HepG2 (cell line): ENCODE data around the gene RBFOX1. TPM values are rescaled to one million over a fixed set of nuclear protein-coding genes. Genes with fewer than 3 reads are reported as not detected.

ENCODE experiments used
- ATAC-seq: fragments of 200-7000 bp; cut with Tn5 transposase; 3 replicates; pipeline ENCODE4 v1.9.1; 2020; ENCODE audit warnings: mild to moderate bottlenecking, moderate library complexity
- BruUV-seq: library from RNA; stranded (reverse); fragments of 400-500 nt; replicated peaks from 2 replicates; lab custom pipeline; 2021; lab: Mats Ljungman, UMichigan
- CTCF ChIA-PET: fragments of 300-600 bp; formaldehyde crosslinking; extraction: SDS; loops from one replicate; lab custom pipeline; 2021; ENCODE audit warnings: low total read pairs, inconsistent platforms, low intra/inter-chr PET ratio; lab: Yijun Ruan, JAX
- POLR2A ChIA-PET: fragments of 350-600 bp; sonication (Branson Sonifier 250); formaldehyde crosslinking; loops from one replicate; lab custom pipeline; 2020; ENCODE audit warnings: antibody characterized with exemption, inconsistent platforms; lab: Yijun Ruan, JAX
- DNase-seq: peaks from one replicate; pipeline ENCODE4 v3.0.0-alpha.2; 2015; ENCODE audit warnings: low spot score
- FAIRE-seq: peaks from 3 replicates; lab custom pipeline; 2011; peaks lifted over from hg19 to GRCh38; lab: Jason Lieb, UNC
- H2AFZ ChIP-seq: one replicate; pipeline ENCODE4 v1.6.1; 2011; ENCODE audit warnings: low read length, inconsistent platforms
- H3K27ac ChIP-seq: fragments of 300-600 bp; 3 replicates; pipeline ENCODE4 v1.8.0; 2011; ENCODE audit warnings: mixed run types, mild to moderate bottlenecking, mixed read lengths, low read length, inconsistent platforms; ENCODE audit not compliant: insufficient read depth; ENCODE audit errors: extremely low read length
- H3K27me3 ChIP-seq, 2 experiments: fragments of 200-600 bp in 1 of 2; 2 replicates in 1 of 2; 3 replicates in 1 of 2; pipeline versions ENCODE4 v1.6.0 to v1.8.0; 2011; ENCODE audit warnings: low read length in 2 of 2, mild to moderate bottlenecking in 2 of 2, moderate library complexity in 2 of 2, inconsistent platforms in 1 of 2; ENCODE audit not compliant: insufficient read depth in 2 of 2, control insufficient read depth in 1 of 2
- H3K36me3 ChIP-seq, 2 experiments: fragments of 200-600 bp in 1 of 2; replicated peaks in 1 of 2; 2 replicates in 1 of 2; 3 replicates in 1 of 2; pipeline versions ENCODE4 v1.5.1 to v1.8.0; 2011; ENCODE audit warnings: low read length in 2 of 2, inconsistent platforms in 1 of 2; ENCODE audit not compliant: insufficient read depth in 2 of 2, control insufficient read depth in 1 of 2
- H3K4me1 ChIP-seq: 2 replicates; pipeline ENCODE4 v1.5.1; 2012; ENCODE audit warnings: low read length, inconsistent platforms; ENCODE audit not compliant: insufficient read depth
- H3K4me2 ChIP-seq: 2 replicates; pipeline ENCODE4 v1.6.0; 2011; ENCODE audit warnings: low read depth, low read length, inconsistent platforms
- H3K4me3 ChIP-seq, 3 experiments: fragments of 200-600 bp in 1 of 3; sonication (generic), shearing (Covaris generic) in 1 of 3; replicated peaks in 1 of 3; 2 replicates each; pipeline ENCODE4 v1.5.1; 2011 to 2016; ENCODE audit warnings: low read length in 3 of 3, inconsistent platforms in 2 of 3, low read depth in 2 of 3, mild to moderate bottlenecking in 2 of 3, control low read depth in 1 of 3, mixed read lengths in 1 of 3; ENCODE audit not compliant: insufficient read depth in 1 of 3
- H3K79me2 ChIP-seq: one replicate; pipeline ENCODE4 v1.6.1; 2011; ENCODE audit warnings: low read length, inconsistent platforms; ENCODE audit not compliant: insufficient read depth
- H3K9ac ChIP-seq: 2 replicates; pipeline ENCODE4 v1.6.0; 2011; ENCODE audit warnings: mild to moderate bottlenecking, low read depth, low read length, inconsistent platforms; ENCODE audit not compliant: insufficient read depth
- H3K9me3 ChIP-seq: 2 replicates; pipeline ENCODE4 v1.5.1; 2012; ENCODE audit warnings: mild to moderate bottlenecking, low read length
- H4K20me1 ChIP-seq: 2 replicates; pipeline ENCODE4 v1.6.0; 2011; ENCODE audit warnings: inconsistent platforms, mild to moderate bottlenecking, low read length, moderate library complexity; ENCODE audit not compliant: insufficient read depth
- JUNB ChIP-seq: sonication (generic); formaldehyde crosslinking; IDR thresholded peaks from 2 replicates; pipeline ENCODE4 v1.8.0; 2022; ENCODE audit warnings: missing genetic modification reagents, mild to moderate bottlenecking, borderline replicate concordance
- KDM5B ChIP-seq: sonication (generic); formaldehyde crosslinking; IDR thresholded peaks from 2 replicates; pipeline ENCODE4 v1.4.0; 2020; ENCODE audit warnings: missing genetic modification reagents, mild to moderate bottlenecking, borderline replicate concordance
- RXRA ChIP-seq: sonication (generic); formaldehyde crosslinking; IDR thresholded peaks from 2 replicates; pipeline ENCODE4 v1.5.1; 2020; ENCODE audit warnings: missing genetic modification reagents
- SKI ChIP-seq: fragments of 450-650 bp; IDR thresholded peaks from one replicate; pipeline ENCODE4 v1.6.1; 2018; ENCODE audit warnings: mild to moderate bottlenecking; ENCODE audit not compliant: partially characterized antibody
- ZFAT ChIP-seq: sonication (generic); formaldehyde crosslinking; conservative IDR thresholded peaks from 2 replicates; pipeline ENCODE4 v1.8.1; 2023; ENCODE audit warnings: missing genetic modification reagents, inconsistent platforms
- ZNF264 ChIP-seq: sonication (generic); formaldehyde crosslinking; IDR thresholded peaks from 2 replicates; pipeline ENCODE4 v1.4.0; 2020; ENCODE audit warnings: missing genetic modification reagents
- ZNF720 ChIP-seq: sonication (generic); formaldehyde crosslinking; IDR thresholded peaks from 2 replicates; pipeline ENCODE4 v1.4.0; 2020; ENCODE audit warnings: missing genetic modification reagents
- ZNF773 ChIP-seq: sonication (generic); formaldehyde crosslinking; IDR thresholded peaks from 2 replicates; pipeline ENCODE4 v1.4.0; 2020; ENCODE audit warnings: missing genetic modification reagents, borderline replicate concordance
- WGBS: methylation state at CpG from one replicate; pipeline ENCODE4 v1.1.6; 2017; ENCODE audit warnings: low lambda C conversion rate; 5-methylcytosine and 5-hydroxymethylcytosine counted together
- in situ Hi-C: cut with HindIII; loops from 2 replicates; pipeline ENCODE4 v1.10.0; 2017; ENCODE audit warnings: low pct_unique_long_range_greater_than_20kb; ENCODE audit not compliant: extremely low pct_ligation_motif_present
- intact Hi-C: fragments of 100-400 bp; cut with micrococcal nuclease; formaldehyde crosslinking; loops from one replicate; pipeline ENCODE4 v1.10.0; 2022; ENCODE audit not compliant: unreplicated experiment
- polyA plus RNA-seq, 8 experiments: library from polyadenylated mRNA; depleted of rRNA in 3 of 8; stranded (reverse) in 7 of 8; unstranded in 1 of 8; fragments of >200 nt; fragmentation: Illumina TruSeq in 4 of 8; extraction: Trizol in 4 of 8; gene quantifications; 2 replicates each; pipeline versions ENCODE4 v1.2.1 to v1.2.3, GENCODE V29; 2011 to 2016; ENCODE audit warnings: low read depth in 4 of 8, missing spikeins in 1 of 8, mixed read lengths in 1 of 8; ENCODE audit not compliant: insufficient read depth in 1 of 8
- total RNA-seq, 5 experiments: library from RNA; depleted of rRNA; stranded (reverse); fragments of >200 nt; fragmentation: Illumina TruSeq; extraction: Trizol; gene quantifications; 2 replicates each; pipeline ENCODE4 v1.2.3, GENCODE V29; 2016; ENCODE audit warnings: low read depth in 1 of 5
- TF ChIP-seq, protein P1 (sequence below): sonication (generic); formaldehyde crosslinking; IDR thresholded peaks from 2 replicates; pipeline ENCODE4 v1.8.1; 2023; ENCODE audit warnings: missing genetic modification reagents, inconsistent platforms, borderline replicate concordance
- TF ChIP-seq, protein P2 (sequence below): sonication (generic); formaldehyde crosslinking; IDR thresholded peaks from 2 replicates; pipeline ENCODE4 v1.5.0; 2020; ENCODE audit warnings: missing genetic modification reagents
- TF ChIP-seq, protein P3 (sequence below): sonication (generic); formaldehyde crosslinking; IDR thresholded peaks from 2 replicates; pipeline ENCODE4 v1.8.1; 2022; ENCODE audit warnings: low read depth, mild to moderate bottlenecking, missing genetic modification reagents

The RBFOX1 gene
- total and polyA plus RNA-seq, 2 of the 13 experiments (the other 11 are each of a cell fraction or from before 2014, with no cell fraction given) = not detected

DNA sequence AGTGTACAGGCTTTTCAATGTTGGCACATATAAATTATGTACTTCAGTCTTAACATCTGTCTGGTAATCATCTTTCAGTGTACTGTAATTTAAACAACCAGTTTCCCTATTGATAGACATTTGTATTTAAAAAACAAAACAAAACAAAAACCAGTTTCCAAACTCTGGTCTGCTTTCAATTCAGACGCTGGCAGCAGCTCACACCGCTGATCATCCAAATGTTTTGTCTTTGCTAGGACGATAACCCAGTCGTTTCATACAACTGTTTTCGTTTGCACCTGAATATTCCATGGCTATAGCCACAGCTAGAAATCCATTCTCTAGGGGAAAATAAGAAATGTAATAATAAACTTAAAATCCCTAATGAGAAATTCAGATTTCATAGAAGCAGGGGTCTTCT, 47.8 kb downstream of the RBFOX1 start:
- Histone ChIP-seq H3K4me3 (no peak overlapping the region), H3K9me3 (no peaks in the 10 kb centered on the region), H2AFZ (no peak overlapping the region), H3K27ac (no peak overlapping the region), H3K4me1 (no peaks in the 10 kb centered on the region), H4K20me1 (no peaks in the 10 kb centered on the region), H3K36me3 (no peaks in the 10 kb centered on the region), H3K27me3 (no peaks in the 10 kb centered on the region; a peak in 1 of 5 replicates), H3K4me2 (no peak overlapping the region), H3K9ac (no peak overlapping the region), H3K79me2 (no peaks in the 10 kb centered on the region)
- no TSS peak for BruUV-seq
- intact Hi-C loops = no loop called here
- DNase-seq = no peak
- ChIA-PET POLR2A (no interaction called here), CTCF (no interaction called here)
- FAIRE-seq = no peak
- TF ChIP-seq ZFAT (CRISPR knock-in tag) = no peak
- TF ChIP-seq, protein P1, sequence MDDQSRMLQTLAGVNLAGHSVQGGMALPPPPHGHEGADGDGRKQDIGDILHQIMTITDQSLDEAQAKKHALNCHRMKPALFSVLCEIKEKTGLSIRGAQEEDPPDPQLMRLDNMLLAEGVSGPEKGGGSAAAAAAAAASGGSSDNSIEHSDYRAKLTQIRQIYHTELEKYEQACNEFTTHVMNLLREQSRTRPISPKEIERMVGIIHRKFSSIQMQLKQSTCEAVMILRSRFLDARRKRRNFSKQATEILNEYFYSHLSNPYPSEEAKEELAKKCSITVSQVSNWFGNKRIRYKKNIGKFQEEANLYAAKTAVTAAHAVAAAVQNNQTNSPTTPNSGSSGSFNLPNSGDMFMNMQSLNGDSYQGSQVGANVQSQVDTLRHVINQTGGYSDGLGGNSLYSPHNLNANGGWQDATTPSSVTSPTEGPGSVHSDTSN = no peak
- TF ChIP-seq ZNF773 (CRISPR knock-in tag) = no peak
- no peak for TF ChIP-seq ZNF720 (CRISPR knock-in tag)
- no peak for TF ChIP-seq JUNB (CRISPR knock-in tag)
- no peak for TF ChIP-seq ZNF264
- TF ChIP-seq KDM5B (CRISPR knock-in tag) = no peak
- TF ChIP-seq, protein P2, sequence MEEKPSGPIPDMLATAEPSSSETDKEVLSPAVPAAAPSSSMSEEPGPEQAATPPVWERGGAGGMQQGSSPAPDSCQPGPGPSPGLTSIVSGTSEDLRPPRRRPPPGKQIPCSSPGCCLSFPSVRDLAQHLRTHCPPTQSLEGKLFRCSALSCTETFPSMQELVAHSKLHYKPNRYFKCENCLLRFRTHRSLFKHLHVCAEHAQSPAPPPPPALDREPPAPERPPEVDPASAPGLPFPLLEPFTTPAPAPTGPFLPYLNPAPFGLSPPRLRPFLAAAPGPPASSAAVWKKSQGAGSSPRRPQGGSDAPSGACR = no peak
- TF ChIP-seq, protein P3, sequence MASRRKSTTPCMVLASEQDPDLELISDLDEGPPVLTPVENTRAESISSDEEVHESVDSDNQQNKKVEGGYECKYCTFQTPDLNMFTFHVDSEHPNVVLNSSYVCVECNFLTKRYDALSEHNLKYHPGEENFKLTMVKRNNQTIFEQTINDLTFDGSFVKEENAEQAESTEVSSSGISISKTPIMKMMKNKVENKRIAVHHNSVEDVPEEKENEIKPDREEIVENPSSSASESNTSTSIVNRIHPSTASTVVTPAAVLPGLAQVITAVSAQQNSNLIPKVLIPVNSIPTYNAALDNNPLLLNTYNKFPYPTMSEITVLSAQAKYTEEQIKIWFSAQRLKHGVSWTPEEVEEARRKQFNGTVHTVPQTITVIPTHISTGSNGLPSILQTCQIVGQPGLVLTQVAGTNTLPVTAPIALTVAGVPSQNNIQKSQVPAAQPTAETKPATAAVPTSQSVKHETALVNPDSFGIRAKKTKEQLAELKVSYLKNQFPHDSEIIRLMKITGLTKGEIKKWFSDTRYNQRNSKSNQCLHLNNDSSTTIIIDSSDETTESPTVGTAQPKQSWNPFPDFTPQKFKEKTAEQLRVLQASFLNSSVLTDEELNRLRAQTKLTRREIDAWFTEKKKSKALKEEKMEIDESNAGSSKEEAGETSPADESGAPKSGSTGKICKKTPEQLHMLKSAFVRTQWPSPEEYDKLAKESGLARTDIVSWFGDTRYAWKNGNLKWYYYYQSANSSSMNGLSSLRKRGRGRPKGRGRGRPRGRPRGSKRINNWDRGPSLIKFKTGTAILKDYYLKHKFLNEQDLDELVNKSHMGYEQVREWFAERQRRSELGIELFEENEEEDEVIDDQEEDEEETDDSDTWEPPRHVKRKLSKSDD = no peak
- TF ChIP-seq SKI = no peak
- TF ChIP-seq RXRA (CRISPR knock-in tag) = no peak
- no peak for ATAC-seq
- in situ Hi-C loops = no loop called here
- 1% methylated on average over 5 of the region's 5 CpGs for WGBS
